Hepatocyte (in vitro differentiated cells): ENCODE measurements around the gene DEFB132.

ENCODE experiments used
- EZH2 ChIP-seq: fragments of 200-600 bp; sonication (generic); IDR thresholded peaks from 2 replicates; pipeline ENCODE4 v1.6.1; 2016; ENCODE audit warnings: antibody characterized with exemption, mild to moderate bottlenecking, borderline replicate concordance
- EZH2phosphoT487 ChIP-seq: fragments of 200-600 bp; sonication (generic); IDR thresholded peaks from one replicate; pipeline ENCODE4 v1.6.1; 2018; ENCODE audit warnings: antibody characterized with exemption, mild to moderate bottlenecking, low read depth, moderate library complexity; ENCODE audit not compliant: unreplicated experiment, severe bottlenecking
- TF ChIP-seq, protein P1 (sequence below): fragments of 200-600 bp; sonication (generic); IDR thresholded peaks from 2 replicates; pipeline ENCODE4 v1.5.1; 2016; ENCODE audit warnings: antibody characterized with exemption, mild to moderate bottlenecking; ENCODE audit not compliant: poor library complexity

GRCh38 chr20:297098-297924 lies 39.8 kb downstream of the DEFB132 start, which contains the start of gene ZCCHC3:
- TF ChIP-seq, protein P1, sequence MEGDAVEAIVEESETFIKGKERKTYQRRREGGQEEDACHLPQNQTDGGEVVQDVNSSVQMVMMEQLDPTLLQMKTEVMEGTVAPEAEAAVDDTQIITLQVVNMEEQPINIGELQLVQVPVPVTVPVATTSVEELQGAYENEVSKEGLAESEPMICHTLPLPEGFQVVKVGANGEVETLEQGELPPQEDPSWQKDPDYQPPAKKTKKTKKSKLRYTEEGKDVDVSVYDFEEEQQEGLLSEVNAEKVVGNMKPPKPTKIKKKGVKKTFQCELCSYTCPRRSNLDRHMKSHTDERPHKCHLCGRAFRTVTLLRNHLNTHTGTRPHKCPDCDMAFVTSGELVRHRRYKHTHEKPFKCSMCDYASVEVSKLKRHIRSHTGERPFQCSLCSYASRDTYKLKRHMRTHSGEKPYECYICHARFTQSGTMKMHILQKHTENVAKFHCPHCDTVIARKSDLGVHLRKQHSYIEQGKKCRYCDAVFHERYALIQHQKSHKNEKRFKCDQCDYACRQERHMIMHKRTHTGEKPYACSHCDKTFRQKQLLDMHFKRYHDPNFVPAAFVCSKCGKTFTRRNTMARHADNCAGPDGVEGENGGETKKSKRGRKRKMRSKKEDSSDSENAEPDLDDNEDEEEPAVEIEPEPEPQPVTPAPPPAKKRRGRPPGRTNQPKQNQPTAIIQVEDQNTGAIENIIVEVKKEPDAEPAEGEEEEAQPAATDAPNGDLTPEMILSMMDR: peak; percentile 4
- TF ChIP-seq EZH2phosphoT487 (no peak), EZH2 (no peak)
